IMR-90 (cell line): ENCODE results near the gene CABCOCO1. TPM values are rescaled to one million over a fixed set of nuclear protein-coding genes. Genes with fewer than 3 reads are reported as not detected.

Experiments
- ATAC-seq: fragments of 200-7000 bp; cut with Tn5 transposase; 2 replicates; pipeline ENCODE4 v1.9.1; 2020; ENCODE audit warnings: low read depth, mild to moderate bottlenecking, moderate library complexity
- BruUV-seq: library from RNA; stranded (reverse); fragments of 400-500 nt; replicated peaks from 2 replicates; lab custom pipeline; 2021; lab: Mats Ljungman, UMichigan
- CTCF ChIA-PET: fragments of 300-600 bp; formaldehyde crosslinking; extraction: SDS; loops from one replicate; lab custom pipeline; 2021; ENCODE audit warnings: antibody characterized with exemption; lab: Yijun Ruan, JAX
- POLR2A ChIA-PET: fragments of 300-600 bp; sonication (Branson Sonifier 250); formaldehyde crosslinking; loops from one replicate; lab custom pipeline; 2022; ENCODE audit warnings: antibody characterized with exemption; ENCODE audit not compliant: unreplicated experiment; lab: Charles Lee
- DNase-seq: peaks from one replicate; pipeline ENCODE4 v3.0.0; 2013
- H2AFZ ChIP-seq: replicated peaks from 2 replicates; pipeline ENCODE3; 2013; ENCODE audit warnings: low read length, mild to moderate bottlenecking; ENCODE audit not compliant: poor library complexity
- H2AK5ac ChIP-seq: 2 replicates; pipeline ENCODE4 v1.6.1; 2013; ENCODE audit warnings: low read depth, low read length, inconsistent platforms
- H2AK9ac ChIP-seq: replicated peaks from 2 replicates; pipeline ENCODE3; 2013; ENCODE audit warnings: mild to moderate bottlenecking, low read depth, low read length, moderate library complexity; ENCODE audit not compliant: poor library complexity
- H2BK120ac ChIP-seq: 2 replicates; pipeline ENCODE4 v1.6.1; 2013; ENCODE audit warnings: low read depth, low read length, inconsistent platforms
- H2BK15ac ChIP-seq: 3 replicates; pipeline ENCODE4 v1.6.1; 2013; ENCODE audit warnings: low read depth, low read length, inconsistent platforms
- H2BK20ac ChIP-seq: 2 replicates; pipeline ENCODE4 v1.6.1; 2013; ENCODE audit warnings: low read depth, mild to moderate bottlenecking, inconsistent platforms, low read length, moderate library complexity
- H2BK5ac ChIP-seq: 2 replicates; pipeline ENCODE4 v1.6.1; 2013; ENCODE audit warnings: mild to moderate bottlenecking, low read depth, low read length, inconsistent platforms; ENCODE audit not compliant: poor library complexity, severe bottlenecking
- H3K14ac ChIP-seq: replicated peaks from 2 replicates; pipeline ENCODE4 v1.6.1; 2013; ENCODE audit warnings: low read depth, low read length, inconsistent platforms
- H3K18ac ChIP-seq: 2 replicates; pipeline ENCODE4 v1.6.1; 2013; ENCODE audit warnings: low read depth, low read length, control low read depth
- H3K23ac ChIP-seq: 2 replicates; pipeline ENCODE4 v1.6.1; 2013; ENCODE audit warnings: low read depth, low read length, inconsistent platforms
- H3K27ac ChIP-seq: 2 replicates; pipeline ENCODE4 v1.5.1; 2013; ENCODE audit warnings: mild to moderate bottlenecking, control low read depth, low read length; ENCODE audit not compliant: insufficient read depth
- H3K27me3 ChIP-seq: 2 replicates; pipeline ENCODE4 v1.6.1; 2013; ENCODE audit warnings: low read length; ENCODE audit not compliant: control insufficient read depth, insufficient read depth
- H3K36me3 ChIP-seq: 2 replicates; pipeline ENCODE4 v1.6.1; 2013; ENCODE audit warnings: low read length, mixed read lengths; ENCODE audit not compliant: control insufficient read depth, insufficient read depth
- H3K4ac ChIP-seq: 2 replicates; pipeline ENCODE4 v1.6.1; 2013; ENCODE audit warnings: low read depth, low read length, inconsistent platforms
- H3K4me1 ChIP-seq: 2 replicates; pipeline ENCODE4 v1.6.1; 2013; ENCODE audit warnings: low read length, mixed read lengths; ENCODE audit not compliant: control insufficient read depth, insufficient read depth
- H3K4me2 ChIP-seq: 2 replicates; pipeline ENCODE4 v1.6.1; 2013; ENCODE audit warnings: low read depth, mild to moderate bottlenecking, control low read depth, low read length, moderate library complexity
- H3K4me3 ChIP-seq: 2 replicates; pipeline ENCODE4 v1.5.1; 2013; ENCODE audit warnings: low read depth, mild to moderate bottlenecking, control low read depth, low read length, moderate library complexity; ENCODE audit not compliant: insufficient read depth
- H3K56ac ChIP-seq: 2 replicates; pipeline ENCODE4 v1.6.1; 2013; ENCODE audit warnings: low read length, inconsistent platforms; ENCODE audit not compliant: insufficient read depth; ENCODE audit errors: extremely low read depth
- H3K79me1 ChIP-seq, 2 experiments: 2 replicates each; pipeline ENCODE4 v1.6.1; 2013; ENCODE audit warnings: low read length in 2 of 2, inconsistent platforms in 1 of 2, low read depth in 1 of 2
- H3K9ac ChIP-seq: 2 replicates; pipeline ENCODE4 v1.6.1; 2013; ENCODE audit warnings: low read depth, low read length, control low read depth
- H3K9me1 ChIP-seq: 2 replicates; pipeline ENCODE4 v1.6.1; 2013; ENCODE audit warnings: low read length, inconsistent platforms; ENCODE audit not compliant: insufficient read depth
- H3K9me3 ChIP-seq: 2 replicates; pipeline ENCODE4 v1.6.1; 2013; ENCODE audit warnings: low read length; ENCODE audit not compliant: control insufficient read depth, insufficient read depth
- H4K20me1 ChIP-seq: 2 replicates; pipeline ENCODE4 v1.6.1; 2013; ENCODE audit warnings: low read length, inconsistent platforms; ENCODE audit not compliant: insufficient read depth
- H4K5ac ChIP-seq: 2 replicates; pipeline ENCODE4 v1.6.1; 2013; ENCODE audit warnings: mild to moderate bottlenecking, low read depth, low read length, control low read depth
- H4K8ac ChIP-seq, 2 experiments: 2 replicates each; pipeline ENCODE4 v1.6.1; 2013; ENCODE audit warnings: low read depth in 2 of 2, low read length in 2 of 2, control low read depth in 1 of 2, inconsistent platforms in 1 of 2
- H4K91ac ChIP-seq: 2 replicates; pipeline ENCODE4 v1.6.1; 2013; ENCODE audit warnings: low read depth, low read length, inconsistent platforms; ENCODE audit not compliant: insufficient read depth
- FOS ChIP-seq: fragments of 150-350 bp; IDR thresholded peaks from 2 replicates; pipeline ENCODE4 v1.6.1; 2016; ENCODE audit warnings: low read depth, low read length
- MAFK ChIP-seq: IDR thresholded peaks from 2 replicates; pipeline ENCODE4 v1.6.1; 2012; ENCODE audit warnings: low read depth, low read length, improper control_type of control experiment
- WGBS, 2 experiments: methylation state at CpG; one replicate each; pipeline versions ENCODE4 v1.1.5 to v1.1.7; 2013; ENCODE audit warnings: missing lambda C conversion rate in 2 of 2; ENCODE audit not compliant: insufficient read length in 1 of 2; ENCODE audit errors: extremely low coverage in 2 of 2; 5-methylcytosine and 5-hydroxymethylcytosine counted together
- dilution Hi-C: fragments of 300-500 bp; cut with HindIII; formaldehyde crosslinking; loops from one replicate; pipeline ENCODE4 v1.14.3; 2018; ENCODE audit warnings: low sequenced_read_pairs; ENCODE audit not compliant: unreplicated experiment
- in situ Hi-C: fragments of 300-500 bp; cut with MboI; formaldehyde crosslinking; loops from 3 replicates; pipeline ENCODE4 v1.14.3; 2019; ENCODE audit warnings: low sequenced_read_pairs, inconsistent platforms, mixed read lengths
- intact Hi-C: fragments of 100-400 bp; cut with micrococcal nuclease; formaldehyde crosslinking; loops from 2 replicates; pipeline ENCODE4 v1.10.0; 2022
- polyA plus RNA-seq, 3 experiments: library from polyadenylated mRNA; depleted of rRNA; stranded (reverse); fragments of >200 nt; gene quantifications; 2 replicates each; pipeline ENCODE4 v1.2.3, GENCODE V29; 2012; ENCODE audit warnings: low replicate concordance in 1 of 3
- total RNA-seq: library from RNA; depleted of rRNA; stranded (reverse); fragments of >200 nt; gene quantifications from 2 replicates; pipeline ENCODE4 v1.2.3, GENCODE V29; 2012

The CABCOCO1 gene
- total and polyA plus RNA-seq, 2 of the 4 experiments (the other 2 are of a cell fraction): 0.18 to 0.31 TPM

- H3K79me1 ChIP-seq: no peaks in the 10 kb centered on the region
- H2BK120ac ChIP-seq: peak overlapping the region; percentile 86
- in situ Hi-C loops: no loop called here
- H4K20me1 ChIP-seq: no peaks in the 10 kb centered on the region
- peak overlapping the region; percentile 70 for H4K5ac ChIP-seq
- CTCF ChIA-PET: interaction anchor here (1.3 kb wide), 1 partner anchor 18 kb away, joined by 4 read pairs; no protein-coding TSS in a partner anchor
- peaks cover 15% of the 10 kb centered on the region for H3K9me1 ChIP-seq
- H3K27me3 ChIP-seq: no peaks in the 10 kb centered on the region
- DNase-seq (no peak), ATAC-seq (no peak)
- no peak overlapping the region for H3K9ac ChIP-seq
- H3K18ac ChIP-seq: peak overlapping the region; percentile 66
- H3K4me2 ChIP-seq: no peak overlapping the region
- BruUV-seq: no TSS peak
- POLR2A ChIA-PET: no interaction called here
- H2AK9ac ChIP-seq: no peak overlapping the region
- H3K27ac ChIP-seq: 0 out of 2 replicates have a peak overlapping the region, but pooled peaks have one; percentile 2
- peak overlapping the region; percentile 84 for H4K91ac ChIP-seq
- peaks cover 20% of the 10 kb centered on the region for H3K4me1 ChIP-seq
- 80% methylated on average over 1 of the region's 2 CpGs; no CpG with 5 or more reads in 1 of the 2 experiments for WGBS, 2 experiments
- dilution Hi-C loops: no loop called here
- no peaks in the 10 kb centered on the region for H3K36me3 ChIP-seq
- H3K4ac ChIP-seq: peak overlapping the region; percentile 52
- H2AFZ ChIP-seq: no peak overlapping the region
- H3K4me3 ChIP-seq: no peak overlapping the region
- no peaks in the 10 kb centered on the region for H3K9me3 ChIP-seq
- H3K56ac ChIP-seq: no peak overlapping the region
- intact Hi-C loops: loop anchor here (5.0 kb wide), 1 partner anchor 276 kb away; the partner anchor contains the start of gene ARID5B
- peak overlapping the region; percentile 75; the same call in 1 of the 2 replicates for H3K14ac ChIP-seq
- no peak overlapping the region for H2BK5ac ChIP-seq
- peak overlapping the region; percentile 90 for H2BK20ac ChIP-seq
- peak overlapping the region; percentile 83 for H2AK5ac ChIP-seq
- TF ChIP-seq FOS: no peak
- peak; percentile 79 for TF ChIP-seq MAFK
- peak overlapping the region; percentile 89; the same call in 1 of the 3 replicates for H2BK15ac ChIP-seq
- no peak overlapping the region for H3K23ac ChIP-seq
- 0 out of 4 replicates have a peak overlapping the region, but pooled peaks of 1 of the 2 experiments have one; percentile 43 for H4K8ac ChIP-seq
Observed at GRCh38 chr10:61626209-61626608, 36.5 kb upstream of the CABCOCO1 start.
